Epithelial cell of esophagus (primary cell): ENCODE measurements around the gene ZNF335.
A peak's percentile ranks its signal among the peaks of the same experiment; 100 is the strongest.
"Not testable (repeated sequence)": the region's sequence is repeated elsewhere in the genome, so short reads cannot be mapped to it uniquely, and the experiment has no call there.

Experiments
- DNase-seq: peaks from one replicate; pipeline ENCODE4 v3.0.0; 2010; ENCODE audit warnings: low read depth
- H3K4me3 ChIP-seq: 2 replicates; pipeline ENCODE4 v1.5.1; 2011; ENCODE audit warnings: mild to moderate bottlenecking, low read length, control low read depth
- CTCF ChIP-seq: IDR thresholded peaks from 2 replicates; pipeline ENCODE4 v1.5.1; 2011; ENCODE audit warnings: low read depth, mild to moderate bottlenecking, low read length, control low read depth, inconsistent platforms; ENCODE audit not compliant: insufficient read depth; ENCODE audit errors: missing control alignments

ZNF335 gene

GRCh38 chr20:46001498-46001897 is 29.5 kb upstream of the ZNF335 start:
- TF ChIP-seq CTCF = no peak
- no peak overlapping the region for H3K4me3 ChIP-seq
- DNase-seq = no peak

GRCh38 chr20:46000262-46000996 is 28.4 kb upstream of the ZNF335 start:
- TF ChIP-seq CTCF = no peak
- no peak for DNase-seq
- no peak overlapping the region for H3K4me3 ChIP-seq

GRCh38 chr20:45999557-46000261 is 27.7 kb upstream of the ZNF335 start:
- no peak for DNase-seq
- TF ChIP-seq CTCF = no peak
- H3K4me3 ChIP-seq = no peak overlapping the region

- no peak overlapping the region for H3K4me3 ChIP-seq
- no peak for TF ChIP-seq CTCF
- no peak for DNase-seq
Measured at GRCh38 chr20:45998761-45999160, 26.8 kb upstream of the ZNF335 start.

GRCh38 chr20:45998337-45998736 is 26.3 kb upstream of the ZNF335 start:
- peak; percentile 45 for DNase-seq
- TF ChIP-seq CTCF = no peak
- no peak overlapping the region for H3K4me3 ChIP-seq

- TF ChIP-seq CTCF = no peak
- no peak overlapping the region for H3K4me3 ChIP-seq
- no peak for DNase-seq
Measured at GRCh38 chr20:45997187-45997586, 25.2 kb upstream of the ZNF335 start.

- peak; percentile 50 for DNase-seq
- not testable (repeated sequence) for H3K4me3 ChIP-seq
Measured at GRCh38 chr20:45995495-45996097, 23.6 kb upstream of the ZNF335 start.
